SH-SY5Y (cell line): Measurements from ENCODE around the gene SOWAHA.

Experiments
- GATA2 ChIP-seq: IDR thresholded peaks from 2 replicates; pipeline ENCODE4 v1.6.1; 2011; ENCODE audit warnings: mild to moderate bottlenecking, low read depth, low read length
- GATA3 ChIP-seq: IDR thresholded peaks from 2 replicates; pipeline ENCODE4 v1.6.1; 2011; ENCODE audit warnings: low read depth, mild to moderate bottlenecking, low read length, moderate library complexity

DNA sequence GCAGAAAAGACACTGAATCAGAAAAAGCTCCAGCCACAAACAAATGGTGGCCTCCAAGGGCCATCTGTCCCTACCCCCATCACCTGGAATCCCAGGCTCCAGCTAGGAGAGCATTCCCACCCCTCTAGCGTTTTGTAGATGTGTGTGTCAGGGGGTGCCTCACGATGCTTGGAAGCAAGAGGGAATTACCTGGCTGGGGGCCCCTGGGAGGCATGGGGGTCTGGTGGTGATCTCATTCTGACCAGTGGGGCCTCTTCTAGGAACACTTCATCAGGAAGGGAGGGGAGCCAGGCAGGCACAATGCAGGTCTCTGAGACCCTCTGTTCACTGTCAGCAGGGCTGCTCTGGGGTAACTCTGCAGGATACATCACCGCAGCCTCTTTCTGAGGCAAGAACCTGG is 11.3 kb downstream of the SOWAHA start:
- no peak for TF ChIP-seq GATA3
- no peak for TF ChIP-seq GATA2
